Activated T-cell treated with anti-CD3 and anti-CD28 coated beads for 48 hours (primary cell): ENCODE measurements around the gene GPR61.

Experiments
- DNase-seq: peaks from one replicate; pipeline ENCODE4 v3.0.0-alpha.2; 2020; ENCODE audit warnings: low read depth

The GPR61 gene

GRCh38 chr1:109535971-109536491 is 3.6 kb upstream of the GPR61 start:
- no peak for DNase-seq

GRCh38 chr1:109537450-109538178 is 2.1 kb upstream of the GPR61 start:
- no peak for DNase-seq

DNA sequence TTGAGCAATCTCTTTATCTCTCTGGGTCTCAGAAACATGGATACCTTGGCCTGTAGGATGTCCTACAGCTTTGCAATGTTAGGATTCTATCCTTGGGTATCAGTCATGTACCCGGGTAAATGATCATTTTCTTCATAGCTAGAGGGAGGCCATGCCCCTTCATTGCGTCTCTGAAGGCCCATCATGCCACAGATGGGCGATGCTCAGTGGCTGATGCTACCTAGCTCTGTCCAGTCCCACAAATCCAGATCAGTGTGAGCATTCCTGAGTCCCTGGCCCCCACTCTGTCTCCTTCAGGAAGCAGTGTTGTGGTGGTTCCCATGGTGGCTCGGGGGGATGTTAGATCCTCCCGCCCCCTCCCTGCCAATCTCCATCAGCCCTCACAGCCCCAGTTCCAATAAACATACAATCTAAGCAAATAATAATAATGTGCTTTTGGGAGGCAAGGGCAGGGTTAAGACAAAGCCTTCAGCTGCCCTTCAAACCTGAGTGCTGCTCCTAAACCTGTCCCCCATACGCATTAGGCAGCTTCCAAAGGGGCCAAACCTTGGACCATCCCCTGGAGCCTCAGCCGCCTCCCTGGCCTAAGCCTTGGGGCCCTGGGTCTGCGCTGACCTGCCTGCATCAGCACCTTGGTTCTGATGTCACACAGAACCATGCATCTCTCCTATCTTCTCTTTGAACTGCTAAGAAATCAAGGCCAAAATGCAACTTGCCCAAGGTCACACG is 681 bp upstream of the GPR61 start:
- no peak for DNase-seq

DNA sequence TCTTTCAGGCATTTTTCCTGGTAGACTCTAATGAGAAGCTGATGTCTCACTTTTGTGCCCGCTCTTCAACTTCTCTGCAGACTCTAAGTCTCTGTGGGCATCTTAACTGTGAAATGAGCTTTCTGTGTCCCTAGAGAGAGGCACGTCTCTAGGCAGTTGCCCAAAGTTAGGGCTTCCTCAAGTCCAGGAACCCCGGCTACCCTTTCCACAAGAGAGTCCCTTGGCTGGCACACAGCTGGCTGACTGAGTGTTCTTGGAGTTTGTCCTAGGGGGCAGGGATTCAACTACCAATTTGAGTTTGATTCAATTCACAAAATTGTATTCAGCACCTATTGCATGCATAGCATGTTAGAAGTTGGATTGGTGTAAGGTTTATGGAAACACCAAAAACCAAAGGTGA is 1.4 kb downstream of the GPR61 start:
- DNase-seq, result no peak

GRCh38 chr1:109542657-109543056 is 3.0 kb downstream of the GPR61 start:
- DNase-seq, result no peak

GRCh38 chr1:109543283-109543987 is 3.8 kb downstream of the GPR61 start:
- no peak for DNase-seq

- no peak for DNase-seq
Measured at GRCh38 chr1:109543988-109544735, 4.5 kb downstream of the GPR61 start.

DNA sequence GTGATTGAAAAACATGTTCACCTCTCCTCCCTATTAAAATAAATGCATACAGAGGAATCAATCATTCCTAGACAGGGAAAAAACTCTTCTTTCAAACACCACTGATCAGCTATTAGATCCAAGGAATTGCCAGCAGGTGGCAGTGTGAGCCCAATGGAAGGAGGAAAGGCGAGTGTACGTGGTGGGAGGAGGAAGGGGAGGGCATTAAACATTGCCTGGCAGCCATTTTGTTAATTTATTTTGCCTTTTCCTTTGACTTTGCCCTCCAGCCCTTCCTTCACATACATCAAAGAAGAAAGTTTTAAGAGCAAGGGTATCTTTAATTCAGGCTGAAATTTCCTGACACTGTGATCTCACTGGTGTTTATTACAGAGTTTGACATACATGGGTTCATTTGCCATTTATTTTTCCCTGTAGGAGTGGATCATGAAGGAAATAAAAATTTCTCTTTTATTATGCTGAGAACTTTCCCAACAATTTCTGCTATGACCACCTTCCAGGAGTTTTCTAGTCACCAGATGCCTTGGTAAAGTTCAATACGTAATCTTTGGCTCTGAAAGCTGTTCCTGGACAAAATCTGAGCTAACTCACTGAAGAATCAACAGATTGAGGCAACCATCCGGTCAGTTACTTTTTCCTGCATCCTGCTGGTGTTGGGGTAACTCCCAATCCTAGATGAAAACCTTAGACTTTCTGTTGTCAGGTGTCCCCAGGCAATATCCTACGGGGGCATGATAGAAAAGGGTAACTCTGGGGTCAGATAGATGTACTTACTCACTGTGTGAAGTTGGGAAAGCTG is 6.8 kb downstream of the GPR61 start:
- peak; percentile 77 for DNase-seq

- no peak for DNase-seq
Measured at GRCh38 chr1:109547463-109548320, 8.0 kb downstream of the GPR61 start.

GRCh38 chr1:109548321-109549267 is 8.9 kb downstream of the GPR61 start, which contains the start of gene GNAI3:
GNAI3 (plus strand) TSS chr1:109548615; CDS start chr1:109548721, 106 bp downstream.
- DNase-seq, result peak; percentile 89

- no peak for DNase-seq
Measured at GRCh38 chr1:109556563-109556962, 16.9 kb downstream of the GPR61 start.

GRCh38 chr1:109557520-109557919 is 17.8 kb downstream of the GPR61 start:
- DNase-seq, result no peak

GRCh38 chr1:109559995-109560394 is 20.3 kb downstream of the GPR61 start:
- no peak for DNase-seq

DNA sequence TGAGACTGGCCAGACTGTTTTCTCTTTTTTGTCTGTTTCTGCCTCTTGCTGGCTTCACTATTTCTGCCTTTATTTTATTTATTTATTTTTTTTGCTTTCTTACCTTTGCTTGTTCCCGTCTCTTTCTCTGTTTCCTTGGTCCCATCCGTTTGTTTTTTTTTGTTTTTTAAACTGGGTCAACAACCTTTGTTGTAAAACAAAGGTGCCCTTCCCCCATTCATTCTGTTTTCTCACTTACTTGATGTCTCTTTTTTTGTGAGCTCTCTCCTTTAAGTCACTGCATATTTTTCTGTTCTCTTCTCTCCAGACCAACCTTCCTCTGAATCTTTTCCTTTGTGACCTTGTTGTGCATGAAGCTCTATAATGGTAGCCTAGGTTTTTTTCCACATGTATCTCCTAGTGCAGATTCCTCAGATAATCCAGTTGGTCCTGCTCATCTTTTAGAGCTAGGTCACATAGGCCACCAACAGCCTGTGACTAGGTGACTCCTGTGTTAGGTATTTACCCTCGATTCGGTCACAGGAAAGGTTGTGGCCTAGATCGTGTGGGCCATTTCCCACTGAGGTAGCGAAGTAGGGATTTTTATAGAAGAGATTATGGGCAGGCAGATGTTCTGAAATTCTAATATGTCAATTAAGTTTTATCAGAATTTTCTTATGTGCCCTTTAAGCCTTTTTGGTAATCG is 24.7 kb downstream of the GPR61 start:
- DNase-seq, result no peak

- no peak for DNase-seq
Measured at GRCh38 chr1:109565241-109565640, 25.6 kb downstream of the GPR61 start.

DNA sequence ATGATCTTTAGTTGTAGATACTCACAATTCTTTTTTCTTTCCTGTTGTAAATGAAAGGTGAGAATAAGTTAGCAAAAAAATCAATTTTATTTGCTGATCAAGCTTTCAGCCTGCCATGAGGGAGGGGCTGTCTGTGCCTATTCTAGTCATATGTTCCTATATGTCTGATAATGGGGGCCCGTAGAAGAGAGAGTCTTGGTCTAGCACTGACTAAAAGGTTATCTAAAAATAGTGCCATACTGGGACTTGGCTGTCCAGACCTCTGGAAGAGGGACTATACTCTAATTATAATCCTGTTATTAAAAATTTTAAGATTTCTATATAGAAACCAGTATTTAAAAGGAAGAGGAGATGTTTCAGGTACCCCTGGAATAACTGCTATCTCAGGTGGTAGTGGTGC is 27.3 kb downstream of the GPR61 start:
- no peak for DNase-seq

GRCh38 chr1:109567877-109568672 is 28.4 kb downstream of the GPR61 start:
- DNase-seq, result no peak

- DNase-seq, result no peak
Measured at GRCh38 chr1:109569323-109569722, 29.7 kb downstream of the GPR61 start.
